ENCODE data around the gene HBG1.

Gene HBG1

DNA sequence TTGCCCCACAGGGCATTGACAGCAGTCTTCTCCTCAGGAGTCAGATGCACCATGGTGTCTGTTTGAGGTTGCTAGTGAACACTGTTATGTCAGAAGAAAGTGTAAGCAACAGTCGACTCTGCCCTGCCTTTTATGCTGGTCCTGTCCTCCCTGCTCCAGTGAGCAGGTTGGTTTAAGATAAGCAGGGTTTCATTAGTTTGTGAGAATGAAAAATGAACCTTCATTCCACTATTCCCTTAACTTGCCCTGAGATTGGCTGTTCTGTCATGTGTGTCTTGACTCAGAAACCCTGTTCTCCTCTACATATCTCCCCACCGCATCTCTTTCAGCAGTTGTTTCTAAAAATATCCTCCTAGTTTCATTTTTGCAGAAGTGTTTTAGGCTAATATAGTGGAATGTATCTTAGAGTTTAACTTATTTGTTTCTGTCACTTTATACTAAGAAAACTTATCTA is 15.2 kb downstream of the HBG1 start, which contains the start of gene HBD:
Gene HBD, minus strand, starts transcription at position 103 of the 454 bp plus-strand sequence. Its CDS starts 50 bp downstream, at position 53.
- Histone ChIP-seq H3K27me3 (ENCODE audit: control insufficient read depth, insufficient read depth, low read length) (no peaks in the 10 kb centered on the region), H3K9ac (ENCODE audit: low read depth, low read length) (no peak within 1 kb of the TSS), H3K36me3 (ENCODE audit: control insufficient read depth, insufficient read depth, low read length) (no peaks in the 10 kb centered on the region), H3K4me3 (ENCODE audit: low read depth, low read length) (no peak within 1 kb of the TSS), H3K9me3 (ENCODE audit: control insufficient read depth, insufficient read depth, low read length) (no peaks in the 10 kb centered on the region), H3K4me1 (ENCODE audit: control insufficient read depth, insufficient read depth, low read length) (no peaks in the 10 kb centered on the region), H3K27ac (ENCODE audit: low read depth, low read length) (no peak within 1 kb of the TSS)

DNA sequence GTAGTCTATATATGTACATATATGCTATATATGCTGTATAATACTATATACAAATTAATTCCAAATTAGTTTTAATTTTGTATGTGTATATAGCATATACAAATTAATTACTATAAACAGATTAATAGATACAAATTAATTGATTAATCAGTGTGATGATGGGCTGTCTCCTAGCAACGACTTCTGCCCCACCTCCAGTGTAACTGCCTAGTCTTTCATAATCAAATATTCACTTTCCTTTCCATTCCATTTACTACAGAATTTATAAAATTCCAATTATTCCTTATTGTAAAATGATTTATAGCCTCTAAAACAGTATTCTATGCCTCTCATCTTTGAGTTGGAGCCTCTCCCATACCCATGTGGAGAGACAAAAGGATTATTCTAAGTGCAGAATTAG is 16.4 kb downstream of the HBG1 start:
- H3K27me3 ChIP-seq (ENCODE audit: control insufficient read depth, insufficient read depth, low read length) = no peaks in the 10 kb centered on the region
- no peak overlapping the region for H3K4me3 ChIP-seq (ENCODE audit: low read depth, low read length)
- H3K9me3 ChIP-seq (ENCODE audit: control insufficient read depth, insufficient read depth, low read length) = no peaks in the 10 kb centered on the region
- H3K36me3 ChIP-seq (ENCODE audit: control insufficient read depth, insufficient read depth, low read length) = no peaks in the 10 kb centered on the region
- H3K4me1 ChIP-seq (ENCODE audit: control insufficient read depth, insufficient read depth, low read length) = no peaks in the 10 kb centered on the region
- no peak overlapping the region for H3K9ac ChIP-seq (ENCODE audit: low read depth, low read length)
- no peak overlapping the region for H3K27ac ChIP-seq (ENCODE audit: low read depth, low read length)

DNA sequence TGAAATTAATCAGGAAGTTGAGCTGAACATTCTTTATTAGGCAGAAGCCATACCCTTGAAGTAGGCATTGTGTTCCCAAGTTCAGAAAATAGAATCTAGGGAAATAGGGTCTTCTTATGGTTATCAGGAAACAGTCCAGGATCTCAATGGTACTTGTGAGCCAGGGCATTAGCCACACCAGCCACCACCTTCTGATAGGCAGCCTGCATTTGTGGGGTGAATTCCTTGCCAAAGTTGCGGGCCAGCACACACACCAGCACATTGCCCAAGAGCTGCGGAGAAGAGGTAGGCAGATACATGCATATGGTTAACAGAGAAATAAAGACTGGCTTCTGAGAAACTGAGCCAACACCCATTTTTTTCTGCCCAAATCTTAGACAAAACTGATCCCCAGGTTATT is 16.8 kb downstream of the HBG1 start:
- no peak overlapping the region for H3K4me3 ChIP-seq (ENCODE audit: low read depth, low read length)
- no peaks in the 10 kb centered on the region for H3K27me3 ChIP-seq (ENCODE audit: control insufficient read depth, insufficient read depth, low read length)
- H3K36me3 ChIP-seq (ENCODE audit: control insufficient read depth, insufficient read depth, low read length) = no peaks in the 10 kb centered on the region
- H3K27ac ChIP-seq (ENCODE audit: low read depth, low read length) = no peak overlapping the region
- H3K9me3 ChIP-seq (ENCODE audit: control insufficient read depth, insufficient read depth, low read length) = no peaks in the 10 kb centered on the region
- H3K4me1 ChIP-seq (ENCODE audit: control insufficient read depth, insufficient read depth, low read length) = no peaks in the 10 kb centered on the region
- no peak overlapping the region for H3K9ac ChIP-seq (ENCODE audit: low read depth, low read length)

DNA sequence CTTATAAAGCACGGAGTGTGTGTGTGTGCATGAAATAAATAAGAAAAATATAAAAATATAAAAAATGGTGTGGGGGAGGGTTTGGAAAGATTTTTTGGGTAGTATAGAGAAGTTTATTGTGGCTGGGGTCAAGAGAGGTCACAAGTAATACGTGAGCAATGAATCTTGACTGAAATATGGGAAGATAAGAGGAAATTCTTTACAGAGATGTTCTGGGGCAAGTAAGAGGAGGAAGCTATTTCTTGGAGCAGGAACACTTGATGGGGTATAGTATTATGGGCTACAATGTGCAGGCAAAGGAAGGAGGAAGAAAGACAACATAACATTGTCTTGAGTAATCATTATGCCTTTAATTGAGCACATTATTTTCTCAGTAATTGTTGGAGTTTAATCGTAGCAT is 17.5 kb downstream of the HBG1 start:
- no peaks in the 10 kb centered on the region for H3K9me3 ChIP-seq (ENCODE audit: control insufficient read depth, insufficient read depth, low read length)
- H3K9ac ChIP-seq (ENCODE audit: low read depth, low read length) = no peak overlapping the region
- no peak overlapping the region for H3K4me3 ChIP-seq (ENCODE audit: low read depth, low read length)
- H3K27me3 ChIP-seq (ENCODE audit: control insufficient read depth, insufficient read depth, low read length) = no peaks in the 10 kb centered on the region
- no peak overlapping the region for H3K27ac ChIP-seq (ENCODE audit: low read depth, low read length)
- no peaks in the 10 kb centered on the region for H3K4me1 ChIP-seq (ENCODE audit: control insufficient read depth, insufficient read depth, low read length)
- H3K36me3 ChIP-seq (ENCODE audit: control insufficient read depth, insufficient read depth, low read length) = no peaks in the 10 kb centered on the region

DNA sequence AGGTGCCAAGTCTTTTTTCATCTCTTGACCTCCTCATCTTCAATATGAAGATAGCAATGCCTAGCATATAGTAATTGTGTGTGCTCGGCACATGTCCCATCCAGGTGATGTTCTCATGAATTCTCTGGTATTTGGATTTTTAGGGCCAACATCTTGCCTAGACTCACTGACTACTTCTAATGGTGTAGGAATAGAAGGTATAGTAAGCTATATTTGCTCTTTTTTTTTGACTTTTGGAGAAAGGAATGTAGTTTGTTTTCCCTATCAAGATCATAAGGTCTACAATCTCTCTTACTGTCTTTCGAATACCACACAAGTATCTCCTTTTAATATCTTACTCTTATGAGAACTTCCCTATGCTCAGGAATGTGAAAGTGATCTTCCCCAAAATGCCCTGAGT is 18.5 kb downstream of the HBG1 start:
- Histone ChIP-seq H3K4me1 (ENCODE audit: control insufficient read depth, insufficient read depth, low read length) (no peaks in the 10 kb centered on the region), H3K27ac (ENCODE audit: low read depth, low read length) (no peak overlapping the region), H3K9me3 (ENCODE audit: control insufficient read depth, insufficient read depth, low read length) (no peaks in the 10 kb centered on the region), H3K4me3 (ENCODE audit: low read depth, low read length) (no peak overlapping the region), H3K36me3 (ENCODE audit: control insufficient read depth, insufficient read depth, low read length) (no peaks in the 10 kb centered on the region), H3K9ac (ENCODE audit: low read depth, low read length) (no peak overlapping the region), H3K27me3 (ENCODE audit: control insufficient read depth, insufficient read depth, low read length) (no peaks in the 10 kb centered on the region)

DNA sequence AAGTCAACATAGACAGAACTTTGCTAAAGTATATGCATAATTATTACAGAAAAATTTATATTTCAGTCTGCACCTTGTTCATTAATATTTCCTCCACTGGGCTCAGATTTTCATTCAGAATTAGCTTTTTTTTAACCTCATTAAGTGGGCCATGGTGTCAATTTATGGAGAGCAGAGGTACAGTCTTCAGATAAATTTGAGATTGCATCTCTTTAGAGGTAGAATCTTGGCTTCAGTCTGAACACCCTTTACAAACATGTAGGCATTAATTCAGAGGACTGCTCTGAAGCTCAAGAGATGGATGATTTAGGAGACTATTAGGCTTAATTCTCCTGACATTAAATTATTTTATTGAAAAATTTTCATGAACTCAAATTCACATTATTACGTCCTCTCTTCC is 19.4 kb downstream of the HBG1 start:
- H3K4me3 ChIP-seq (ENCODE audit: low read depth, low read length) = no peak overlapping the region
- H3K9me3 ChIP-seq (ENCODE audit: control insufficient read depth, insufficient read depth, low read length) = no peaks in the 10 kb centered on the region
- no peak overlapping the region for H3K9ac ChIP-seq (ENCODE audit: low read depth, low read length)
- H3K4me1 ChIP-seq (ENCODE audit: control insufficient read depth, insufficient read depth, low read length) = no peaks in the 10 kb centered on the region
- H3K27ac ChIP-seq (ENCODE audit: low read depth, low read length) = no peak overlapping the region
- no peaks in the 10 kb centered on the region for H3K27me3 ChIP-seq (ENCODE audit: control insufficient read depth, insufficient read depth, low read length)
- no peaks in the 10 kb centered on the region for H3K36me3 ChIP-seq (ENCODE audit: control insufficient read depth, insufficient read depth, low read length)

DNA sequence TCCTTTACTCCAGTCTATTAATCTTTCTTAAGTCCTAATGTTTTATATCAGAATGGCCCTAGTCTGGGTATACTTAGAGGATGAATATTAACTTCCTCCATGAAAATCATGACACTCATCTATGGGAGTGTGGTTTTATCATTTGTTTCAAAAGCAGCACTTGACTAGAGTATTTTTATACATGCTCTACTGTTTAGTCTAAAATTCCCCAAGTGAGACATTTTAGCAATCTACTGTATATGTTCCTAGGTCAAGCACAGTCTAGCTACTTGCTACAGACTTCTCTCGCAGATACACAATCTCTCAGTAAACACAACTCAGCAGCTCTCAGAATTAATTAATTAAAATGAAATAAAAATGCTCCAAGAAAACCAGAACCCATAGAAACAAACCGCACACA is 19.9 kb downstream of the HBG1 start:
- H3K9ac ChIP-seq (ENCODE audit: low read depth, low read length) = no peak overlapping the region
- H3K27me3 ChIP-seq (ENCODE audit: control insufficient read depth, insufficient read depth, low read length) = no peaks in the 10 kb centered on the region
- no peak overlapping the region for H3K4me3 ChIP-seq (ENCODE audit: low read depth, low read length)
- H3K36me3 ChIP-seq (ENCODE audit: control insufficient read depth, insufficient read depth, low read length) = no peaks in the 10 kb centered on the region
- H3K4me1 ChIP-seq (ENCODE audit: control insufficient read depth, insufficient read depth, low read length) = no peaks in the 10 kb centered on the region
- no peaks in the 10 kb centered on the region for H3K9me3 ChIP-seq (ENCODE audit: control insufficient read depth, insufficient read depth, low read length)
- H3K27ac ChIP-seq (ENCODE audit: low read depth, low read length) = no peak overlapping the region

DNA sequence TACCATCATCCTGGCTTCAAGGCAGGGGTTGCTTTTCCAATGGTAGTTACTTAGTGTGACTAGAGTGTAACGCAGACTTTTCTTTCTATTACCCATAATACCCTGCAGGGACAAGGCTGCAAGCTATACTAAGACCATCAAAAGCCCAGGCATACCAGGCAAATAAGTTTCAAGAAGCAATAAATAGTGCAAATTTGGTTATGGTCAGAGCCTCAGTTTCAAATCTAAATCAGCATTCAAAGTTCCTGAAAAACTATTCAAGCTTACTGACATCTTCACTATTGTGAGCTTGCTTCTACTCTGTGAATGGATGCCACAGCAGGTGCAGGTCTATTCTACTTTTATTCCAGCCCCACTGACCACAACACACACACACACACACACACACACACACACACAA is 20.3 kb downstream of the HBG1 start:
- Histone ChIP-seq H3K27me3 (ENCODE audit: control insufficient read depth, insufficient read depth, low read length) (no peaks in the 10 kb centered on the region), H3K4me3 (ENCODE audit: low read depth, low read length) (no peak overlapping the region), H3K9me3 (ENCODE audit: control insufficient read depth, insufficient read depth, low read length) (no peaks in the 10 kb centered on the region), H3K4me1 (ENCODE audit: control insufficient read depth, insufficient read depth, low read length) (no peaks in the 10 kb centered on the region), H3K9ac (ENCODE audit: low read depth, low read length) (no peak overlapping the region), H3K36me3 (ENCODE audit: control insufficient read depth, insufficient read depth, low read length) (no peaks in the 10 kb centered on the region), H3K27ac (ENCODE audit: low read depth, low read length) (no peak overlapping the region)

DNA sequence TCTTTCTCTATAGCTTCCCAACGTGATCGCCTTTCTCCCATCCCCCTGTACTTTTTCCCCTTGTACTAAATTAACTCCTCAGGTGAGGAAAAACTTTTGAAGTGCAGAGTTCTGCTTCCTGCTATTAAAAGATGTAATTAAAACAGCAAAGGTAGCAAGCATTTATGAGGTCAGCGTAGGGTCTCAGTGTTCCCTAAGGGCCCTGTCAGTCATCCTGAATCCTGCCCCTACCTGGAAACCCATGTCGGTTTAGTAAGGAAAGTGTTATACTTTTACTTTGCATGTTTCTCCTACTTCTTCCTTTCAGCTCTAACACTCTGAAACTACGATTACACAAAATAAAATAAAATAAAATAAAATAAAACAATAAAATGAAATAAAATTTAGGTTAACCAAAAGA is 21.5 kb downstream of the HBG1 start:
- H3K9me3 ChIP-seq (ENCODE audit: control insufficient read depth, insufficient read depth, low read length) = no peaks in the 10 kb centered on the region
- no peak overlapping the region for H3K9ac ChIP-seq (ENCODE audit: low read depth, low read length)
- no peaks in the 10 kb centered on the region for H3K27me3 ChIP-seq (ENCODE audit: control insufficient read depth, insufficient read depth, low read length)
- H3K27ac ChIP-seq (ENCODE audit: low read depth, low read length) = no peak overlapping the region
- H3K4me1 ChIP-seq (ENCODE audit: control insufficient read depth, insufficient read depth, low read length) = no peaks in the 10 kb centered on the region
- no peak overlapping the region for H3K4me3 ChIP-seq (ENCODE audit: low read depth, low read length)
- H3K36me3 ChIP-seq (ENCODE audit: control insufficient read depth, insufficient read depth, low read length) = no peaks in the 10 kb centered on the region

DNA sequence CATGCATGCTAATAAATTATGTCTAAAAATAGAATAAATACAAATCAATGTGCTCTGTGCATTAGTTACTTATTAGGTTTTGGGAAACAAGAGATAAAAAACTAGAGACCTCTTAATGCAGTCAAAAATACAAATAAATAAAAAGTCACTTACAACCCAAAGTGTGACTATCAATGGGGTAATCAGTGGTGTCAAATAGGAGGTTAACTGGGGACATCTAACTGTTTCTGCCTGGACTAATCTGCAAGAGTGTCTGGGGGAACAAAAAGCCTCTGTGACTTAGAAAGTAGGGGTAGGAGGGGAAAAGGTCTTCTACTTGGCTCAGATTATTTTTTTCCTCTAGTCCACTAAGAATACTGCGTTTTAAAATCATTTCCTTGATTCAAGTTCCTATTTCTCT is 22.0 kb downstream of the HBG1 start:
- H3K27me3 ChIP-seq (ENCODE audit: control insufficient read depth, insufficient read depth, low read length) = no peaks in the 10 kb centered on the region
- no peaks in the 10 kb centered on the region for H3K36me3 ChIP-seq (ENCODE audit: control insufficient read depth, insufficient read depth, low read length)
- H3K27ac ChIP-seq (ENCODE audit: low read depth, low read length) = no peak overlapping the region
- no peak overlapping the region for H3K9ac ChIP-seq (ENCODE audit: low read depth, low read length)
- H3K9me3 ChIP-seq (ENCODE audit: control insufficient read depth, insufficient read depth, low read length) = peaks cover under 1% of the 10 kb centered on the region; the same call in 1 of the 2 replicates
- no peaks in the 10 kb centered on the region for H3K4me1 ChIP-seq (ENCODE audit: control insufficient read depth, insufficient read depth, low read length)
- H3K4me3 ChIP-seq (ENCODE audit: low read depth, low read length) = no peak overlapping the region

DNA sequence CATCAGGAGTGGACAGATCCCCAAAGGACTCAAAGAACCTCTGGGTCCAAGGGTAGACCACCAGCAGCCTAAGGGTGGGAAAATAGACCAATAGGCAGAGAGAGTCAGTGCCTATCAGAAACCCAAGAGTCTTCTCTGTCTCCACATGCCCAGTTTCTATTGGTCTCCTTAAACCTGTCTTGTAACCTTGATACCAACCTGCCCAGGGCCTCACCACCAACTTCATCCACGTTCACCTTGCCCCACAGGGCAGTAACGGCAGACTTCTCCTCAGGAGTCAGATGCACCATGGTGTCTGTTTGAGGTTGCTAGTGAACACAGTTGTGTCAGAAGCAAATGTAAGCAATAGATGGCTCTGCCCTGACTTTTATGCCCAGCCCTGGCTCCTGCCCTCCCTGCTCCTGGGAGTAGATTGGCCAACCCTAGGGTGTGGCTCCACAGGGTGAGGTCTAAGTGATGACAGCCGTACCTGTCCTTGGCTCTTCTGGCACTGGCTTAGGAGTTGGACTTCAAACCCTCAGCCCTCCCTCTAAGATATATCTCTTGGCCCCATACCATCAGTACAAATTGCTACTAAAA is 22.8 kb downstream of the HBG1 start, which contains the start of gene HBB:
Gene HBB, minus strand, starts transcription at position 340 of the 579 bp plus-strand sequence. Its CDS starts 50 bp downstream, at position 290.
- Histone ChIP-seq H3K9me3 (ENCODE audit: control insufficient read depth, insufficient read depth, low read length) (peaks cover 7% of the 10 kb centered on the region), H3K27ac (ENCODE audit: low read depth, low read length) (no peak within 1 kb of the TSS), H3K9ac (ENCODE audit: low read depth, low read length) (no peak within 1 kb of the TSS)

More for the DNA sequence above, 22.8 kb downstream of the HBG1 start, which contains the start of gene HBB:
- no peaks in the 10 kb centered on the region for H3K27me3 ChIP-seq (ENCODE audit: control insufficient read depth, insufficient read depth, low read length)
- H3K36me3 ChIP-seq (ENCODE audit: control insufficient read depth, insufficient read depth, low read length) = no peaks in the 10 kb centered on the region
- no peaks in the 10 kb centered on the region for H3K4me1 ChIP-seq (ENCODE audit: control insufficient read depth, insufficient read depth, low read length)
- H3K4me3 ChIP-seq (ENCODE audit: low read depth, low read length) = no peak within 1 kb of the TSS

All from HUES48 (cell line).